ENCODE results near the gene TMC1.

TMC1 gene

GRCh38 chr9:72758944-72759343, 237.5 kb downstream of the TMC1 start:
- TF ChIP-seq, protein P1, sequence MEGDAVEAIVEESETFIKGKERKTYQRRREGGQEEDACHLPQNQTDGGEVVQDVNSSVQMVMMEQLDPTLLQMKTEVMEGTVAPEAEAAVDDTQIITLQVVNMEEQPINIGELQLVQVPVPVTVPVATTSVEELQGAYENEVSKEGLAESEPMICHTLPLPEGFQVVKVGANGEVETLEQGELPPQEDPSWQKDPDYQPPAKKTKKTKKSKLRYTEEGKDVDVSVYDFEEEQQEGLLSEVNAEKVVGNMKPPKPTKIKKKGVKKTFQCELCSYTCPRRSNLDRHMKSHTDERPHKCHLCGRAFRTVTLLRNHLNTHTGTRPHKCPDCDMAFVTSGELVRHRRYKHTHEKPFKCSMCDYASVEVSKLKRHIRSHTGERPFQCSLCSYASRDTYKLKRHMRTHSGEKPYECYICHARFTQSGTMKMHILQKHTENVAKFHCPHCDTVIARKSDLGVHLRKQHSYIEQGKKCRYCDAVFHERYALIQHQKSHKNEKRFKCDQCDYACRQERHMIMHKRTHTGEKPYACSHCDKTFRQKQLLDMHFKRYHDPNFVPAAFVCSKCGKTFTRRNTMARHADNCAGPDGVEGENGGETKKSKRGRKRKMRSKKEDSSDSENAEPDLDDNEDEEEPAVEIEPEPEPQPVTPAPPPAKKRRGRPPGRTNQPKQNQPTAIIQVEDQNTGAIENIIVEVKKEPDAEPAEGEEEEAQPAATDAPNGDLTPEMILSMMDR (conservative IDR thresholded peaks at IDR 0.05), result no peak
- TF ChIP-seq ZFX (IDR thresholded peaks at IDR 0.05), result no peak
- H3K27ac ChIP-seq, result no peak overlapping the region

- no peak overlapping the region for H3K27ac ChIP-seq
- TF ChIP-seq, protein P1 (conservative IDR thresholded peaks at IDR 0.05), result no peak
- TF ChIP-seq ZFX (IDR thresholded peaks at IDR 0.05), result no peak
These were observed 241.6 kb downstream of the TMC1 start for GRCh38 chr9:72763022-72763421.

GRCh38 chr9:72769546-72769945, 248.1 kb downstream of the TMC1 start:
- TF ChIP-seq ZFX (IDR thresholded peaks at IDR 0.05), result no peak
- TF ChIP-seq, protein P1 (conservative IDR thresholded peaks at IDR 0.05), result no peak
- no peak overlapping the region for H3K27ac ChIP-seq

DNA sequence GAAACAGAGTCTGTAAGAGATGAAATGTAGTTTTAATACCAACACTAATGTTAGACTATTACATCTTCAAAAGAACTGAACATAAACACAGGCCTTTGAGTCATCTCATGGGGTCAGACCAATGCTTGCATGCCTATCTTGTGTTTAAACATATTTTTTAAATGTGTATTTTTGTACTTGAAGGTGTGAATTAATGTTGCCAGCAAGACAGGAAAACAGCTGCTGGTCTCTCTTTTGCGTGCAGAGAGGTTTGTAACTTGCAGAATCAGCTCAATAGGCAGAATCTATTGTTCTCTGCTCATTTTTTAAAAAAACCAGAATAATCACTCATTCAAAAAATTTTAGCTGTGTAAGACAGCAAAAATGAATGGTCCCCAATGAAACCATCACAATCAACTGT, 251.3 kb downstream of the TMC1 start:
- TF ChIP-seq ZFX (IDR thresholded peaks at IDR 0.05), result no peak
- TF ChIP-seq, protein P1 (conservative IDR thresholded peaks at IDR 0.05), result no peak
- H3K27ac ChIP-seq, result no peak overlapping the region

- H3K27ac ChIP-seq, result no peak overlapping the region
- no peak for TF ChIP-seq ZFX (IDR thresholded peaks at IDR 0.05)
- TF ChIP-seq, protein P1 (conservative IDR thresholded peaks at IDR 0.05), result no peak
These were observed 252.2 kb downstream of the TMC1 start for GRCh38 chr9:72773570-72773969.

GRCh38 chr9:72775570-72775969, 254.2 kb downstream of the TMC1 start:
- no peak overlapping the region for H3K27ac ChIP-seq
- TF ChIP-seq, protein P1 (conservative IDR thresholded peaks at IDR 0.05), result no peak
- TF ChIP-seq ZFX (IDR thresholded peaks at IDR 0.05), result no peak

DNA sequence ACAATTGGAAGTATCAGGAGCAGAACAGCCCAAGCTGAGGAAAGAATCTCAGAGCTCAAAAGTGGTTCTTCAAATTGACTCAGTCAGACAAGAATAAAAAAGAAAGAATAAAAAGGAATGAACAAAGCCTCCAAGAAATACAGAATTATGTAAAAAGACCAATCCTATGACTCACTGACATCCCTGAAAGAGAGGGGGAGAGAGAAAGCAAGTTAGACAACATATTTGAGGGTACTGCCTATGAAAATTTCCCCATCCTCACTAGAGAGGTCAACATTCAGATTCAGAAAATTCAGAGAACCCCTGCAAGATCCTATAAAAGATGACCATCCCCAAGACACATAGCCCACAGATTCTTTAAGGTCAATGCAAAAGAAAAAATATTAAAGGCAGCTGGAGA, 258.2 kb downstream of the TMC1 start:
- TF ChIP-seq ZFX (IDR thresholded peaks at IDR 0.05), result no peak
- TF ChIP-seq, protein P1 (conservative IDR thresholded peaks at IDR 0.05), result no peak
- H3K27ac ChIP-seq, result no peak overlapping the region
